Parietal lobe (tissue), 1 donor: ENCODE data around the gene SH3RF1. TPM values are rescaled to one million over a fixed set of nuclear protein-coding genes. Genes with fewer than 3 reads are reported as not detected.

Experiments used
- total RNA-seq: library from RNA; depleted of rRNA; stranded (reverse); fragments of >200 nt; gene quantifications from one replicate; pipeline ENCODE4 v1.2.3, GENCODE V29; 2014

Gene SH3RF1
- total RNA-seq = 12.8 TPM

DNA sequence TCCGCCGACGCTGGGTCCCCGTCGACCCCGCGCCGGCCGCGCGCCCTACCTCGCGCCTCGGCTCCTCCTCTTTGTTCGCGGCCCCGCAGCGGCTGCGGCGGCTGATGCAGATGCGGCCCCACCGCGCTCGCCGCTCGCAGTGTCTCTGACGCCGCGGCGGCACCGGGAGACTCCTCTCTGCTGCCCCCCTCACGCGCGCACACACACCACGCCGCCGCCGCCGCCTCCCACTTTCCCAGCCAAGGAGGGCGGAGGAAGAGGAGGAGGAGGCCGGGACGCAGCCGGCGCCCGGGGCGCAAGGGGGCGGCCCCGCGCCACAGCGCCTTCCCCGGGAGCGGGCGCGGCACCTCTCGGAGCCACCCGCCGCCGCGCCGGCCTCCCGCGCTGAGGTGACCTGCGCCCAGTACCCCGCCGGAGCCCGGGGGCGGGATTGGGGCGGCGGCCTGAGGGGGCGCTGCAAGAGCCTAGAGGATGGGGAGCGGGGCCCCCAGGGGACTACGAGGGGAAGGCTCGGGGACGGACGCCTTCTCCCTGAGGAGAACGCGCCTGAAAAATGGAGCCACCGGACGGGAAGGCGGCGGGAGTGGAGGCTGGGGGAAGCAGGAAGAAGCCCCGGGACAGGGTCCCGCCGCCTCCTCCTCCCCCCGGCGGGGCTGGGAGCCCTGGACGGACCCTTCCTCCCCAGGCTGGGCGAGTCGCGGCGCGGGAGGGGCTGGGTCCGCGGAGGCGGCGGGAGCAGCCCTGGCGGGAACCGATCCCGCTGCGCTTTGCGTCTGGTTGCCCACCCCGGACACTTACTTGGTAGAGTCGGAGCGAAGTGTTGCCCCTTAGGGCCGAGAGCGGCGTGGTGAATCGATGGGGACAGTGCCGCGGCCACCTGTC lies at the start of gene SH3RF1:
Gene SH3RF1 (minus strand): TSS at position 147 of the 882 bp plus-strand sequence. CDS start 1,744 bp downstream, outside the sequence.

